ENCODE results near the gene UBA7. TPM values are rescaled to one million over a fixed set of nuclear protein-coding genes. Genes with fewer than 3 reads are reported as not detected.

The UBA7 gene
- total and polyA plus RNA-seq, 2 of the 8 experiments (the other 6 are each of a cell fraction or from before 2014, with no cell fraction given): 0.34 to 0.65 TPM

DNA sequence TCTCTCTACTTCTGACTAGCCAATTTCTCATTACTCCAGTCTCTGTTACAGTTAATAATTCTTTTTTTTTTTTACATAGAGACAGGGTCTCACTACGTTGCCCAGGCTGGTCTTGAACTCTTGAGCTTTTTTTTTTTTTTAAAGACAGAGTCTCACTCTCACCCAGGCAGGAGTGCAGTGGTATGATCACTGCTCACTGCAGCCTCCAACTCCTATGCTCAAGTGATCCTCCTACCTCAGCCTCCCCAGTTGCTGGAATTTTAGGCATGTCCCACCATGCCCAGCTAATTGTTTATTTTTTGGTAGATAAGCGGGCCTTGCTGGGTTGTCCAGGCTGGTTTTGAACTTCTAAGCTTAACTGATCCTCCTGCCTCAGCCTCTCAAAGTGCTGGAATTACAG, 41.0 kb downstream of the UBA7 start:
- no peak for FAIRE-seq
- TF ChIP-seq CBX8 (IDR thresholded peaks at IDR 0.05; ENCODE audit: borderline replicate concordance, low read depth, low read length): no peak
- no peak for TF ChIP-seq FOSL1 (IDR thresholded peaks at IDR 0.05; ENCODE audit: insufficient read depth, low read depth, low read length)
- no peak for TF ChIP-seq JUND (IDR thresholded peaks at IDR 0.05; ENCODE audit: low read length)
- no peak for TF ChIP-seq SIX5 (IDR thresholded peaks at IDR 0.05; ENCODE audit: low read depth, low read length)
- TF ChIP-seq ASH2L (IDR thresholded peaks at IDR 0.05; ENCODE audit: low read length): no peak
- TF ChIP-seq JUN (IDR thresholded peaks at IDR 0.05; ENCODE audit: low read depth, low read length): no peak
- TF ChIP-seq SAP30 (IDR thresholded peaks at IDR 0.05; ENCODE audit: insufficient read depth, insufficient replicate concordance, low read length): no peak
- TF ChIP-seq SP4 (IDR thresholded peaks at IDR 0.05; ENCODE audit: low read length): no peak
- TF ChIP-seq CBX5 (IDR thresholded peaks at IDR 0.05; ENCODE audit: low read depth, low read length): no peak
- TF ChIP-seq, protein P1, sequence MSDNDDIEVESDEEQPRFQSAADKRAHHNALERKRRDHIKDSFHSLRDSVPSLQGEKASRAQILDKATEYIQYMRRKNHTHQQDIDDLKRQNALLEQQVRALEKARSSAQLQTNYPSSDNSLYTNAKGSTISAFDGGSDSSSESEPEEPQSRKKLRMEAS (IDR thresholded peaks at IDR 0.05): no peak
- TF ChIP-seq, protein P2, sequence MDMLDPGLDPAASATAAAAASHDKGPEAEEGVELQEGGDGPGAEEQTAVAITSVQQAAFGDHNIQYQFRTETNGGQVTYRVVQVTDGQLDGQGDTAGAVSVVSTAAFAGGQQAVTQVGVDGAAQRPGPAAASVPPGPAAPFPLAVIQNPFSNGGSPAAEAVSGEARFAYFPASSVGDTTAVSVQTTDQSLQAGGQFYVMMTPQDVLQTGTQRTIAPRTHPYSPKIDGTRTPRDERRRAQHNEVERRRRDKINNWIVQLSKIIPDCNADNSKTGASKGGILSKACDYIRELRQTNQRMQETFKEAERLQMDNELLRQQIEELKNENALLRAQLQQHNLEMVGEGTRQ (IDR thresholded peaks at IDR 0.05; ENCODE audit: low read length): no peak
- TF ChIP-seq EP300 (IDR thresholded peaks at IDR 0.05; ENCODE audit: borderline replicate concordance in 1 of 2, low read depth in 2 of 2, low read length in 2 of 2): no peak
- no peak for TF ChIP-seq MAFK (IDR thresholded peaks at IDR 0.05; ENCODE audit: low read depth, low read length)

More for the DNA sequence above, 41.0 kb downstream of the UBA7 start:
- H3K4ac ChIP-seq (replicated peaks; ENCODE audit: insufficient read length, low read depth, low read length): no peak overlapping the region
- H2BK5ac ChIP-seq (ENCODE audit: low read depth, low read length): no peak overlapping the region
- no peak overlapping the region for H4K5ac ChIP-seq (ENCODE audit: insufficient read length, low read depth, low read length)
- no peak overlapping the region for H3K9ac ChIP-seq (replicated peaks in 1 of 4; ENCODE audit: extremely low read depth in 1 of 4, low read depth in 3 of 4, low read length in 3 of 4)
- H3K18ac ChIP-seq (ENCODE audit: extremely low read depth, low read length): no peak overlapping the region
- peaks cover 8% of the 10 kb centered on the region for H3K79me1 ChIP-seq (ENCODE audit: low read depth, low read length)
- H3K79me2 ChIP-seq (ENCODE audit: control insufficient read depth in 1 of 2, insufficient read depth in 2 of 2, low read length in 2 of 2): peaks cover 6 to 83% of the 10 kb centered on the region in 2 experiments; a peak in 2 of 4 replicates
- peaks cover 0 to 3% (median 0%) of the 10 kb centered on the region in 4 experiments; a peak in 2 of 8 replicates for H3K36me3 ChIP-seq (ENCODE audit: control insufficient read depth in 2 of 4, insufficient read depth in 4 of 4, low read length in 3 of 4)
- H2BK15ac ChIP-seq (ENCODE audit: low read length): no peak overlapping the region
- no peak overlapping the region for H3K14ac ChIP-seq (ENCODE audit: insufficient read length)
- H4K91ac ChIP-seq (replicated peaks; ENCODE audit: insufficient read length, low read length): no peak overlapping the region
- H3K4me1 ChIP-seq (replicated peaks in 1 of 4; ENCODE audit: control insufficient read depth in 3 of 4, insufficient read depth in 4 of 4, low read length in 3 of 4): no peaks in the 10 kb centered on the region
- CTCF ChIA-PET (ENCODE audit: partially characterized antibody): interaction anchor here (1.5 kb wide), 1 partner anchor 67 kb away, joined by 3 read pairs; no protein-coding TSS in a partner anchor
- POLR2A ChIA-PET (ENCODE audit: partially characterized antibody): interaction anchor here (0.6 to 2.8 kb wide), 4 partner anchors 13 to 521 kb away, joined by 3 to 7 read pairs (median 3); partner anchors contain the start of gene IP6K1
- H3K23ac ChIP-seq (ENCODE audit: insufficient read length): no peak overlapping the region
- H3K27ac ChIP-seq (ENCODE audit: low read depth, low read length): no peak overlapping the region
- no peak overlapping the region for H2BK120ac ChIP-seq (replicated peaks; ENCODE audit: low read depth, low read length)
- no peak overlapping the region for H2AFZ ChIP-seq (ENCODE audit: low read length)
- WGBS, 2 experiments (ENCODE audit: extremely low coverage in 1 of 2, insufficient coverage in 1 of 2, insufficient read length in 1 of 2, insufficient replicate concordance in 2 of 2, low coverage in 1 of 2, low lambda C conversion rate in 2 of 2, missing lambda C conversion rate in 1 of 2): 100% methylated on average over 1 of the region's 2 CpGs; no CpG with 5 or more reads in 1 of the 2 experiments
- peaks cover 0 to 2% of the 10 kb centered on the region in 2 experiments for H4K20me1 ChIP-seq (replicated peaks in 1 of 2; ENCODE audit: control insufficient read depth in 1 of 2, insufficient read depth in 2 of 2, low read length in 2 of 2)
- no peak overlapping the region for H2BK20ac ChIP-seq (ENCODE audit: low read length)
- no peak overlapping the region for H3K56ac ChIP-seq (replicated peaks; ENCODE audit: insufficient read length, low read depth, low read length)
- H2AK5ac ChIP-seq (ENCODE audit: low read depth, low read length): no peak overlapping the region
- H4K8ac ChIP-seq (ENCODE audit: extremely low read depth, insufficient read depth, low read length): no peak overlapping the region
- H3K4me3 ChIP-seq (ENCODE audit: extremely low read depth in 1 of 4, insufficient read depth in 2 of 4, low read depth in 3 of 4, low read length in 4 of 4): no peak overlapping the region
- no peaks in the 10 kb centered on the region for H3K27me3 ChIP-seq (replicated peaks in 1 of 4; ENCODE audit: control insufficient read depth in 3 of 4, extremely low read depth in 1 of 4, insufficient read depth in 3 of 4, low read length in 3 of 4)
- DNase-seq (ENCODE audit: low read depth in 1 of 2, low spot score in 2 of 2): no peak
- H3K9me3 ChIP-seq (ENCODE audit: insufficient read depth in 2 of 2, low read depth in 1 of 2, low read length in 1 of 2): no peaks in the 10 kb centered on the region
- no peak overlapping the region for H2BK12ac ChIP-seq (ENCODE audit: low read depth, low read length)
- H3K4me2 ChIP-seq (ENCODE audit: insufficient read depth in 1 of 2, low read depth in 2 of 2, low read length in 2 of 2): no peak overlapping the region
- no peaks in the 10 kb centered on the region; the same call in 1 of the 2 replicates for H3K23me2 ChIP-seq (ENCODE audit: low read depth, low read length)
